ENCODE results near the gene DUS1L. TPM values are rescaled to one million over a fixed set of nuclear protein-coding genes. Genes with fewer than 3 reads are reported as not detected.
A peak's percentile ranks its signal among the peaks of the same experiment; 100 is the strongest.

DUS1L gene
- total RNA-seq, 5 donors from 2014 or later (not counting 1 experiment from before 2014, with no cell fraction given), result 137 to 186 (median 177) TPM

DNA sequence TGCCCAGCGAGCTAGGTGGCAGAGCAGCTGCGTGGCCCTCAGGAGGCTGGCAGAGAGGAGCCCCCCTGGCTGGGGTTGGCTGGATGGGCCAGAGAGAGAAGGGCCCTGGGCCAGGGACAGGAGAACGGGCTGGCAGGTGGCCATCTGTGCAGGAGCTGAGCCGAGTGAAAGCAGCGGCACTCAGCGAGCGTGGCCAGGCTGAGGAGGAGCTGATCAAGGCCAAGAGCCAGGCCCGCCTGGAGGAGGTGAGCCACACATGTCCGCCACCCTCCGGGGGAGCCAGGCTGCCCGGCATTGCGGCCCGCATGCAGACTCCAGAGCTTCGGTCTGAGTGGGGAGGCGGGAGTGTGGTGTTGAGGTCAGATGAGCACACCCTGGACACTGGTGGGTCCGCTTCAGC, 36.2 kb downstream of the DUS1L start:
- DNase-seq, result no peak
- WGBS (ENCODE audit: insufficient coverage), result over 99% methylated on average over 16 of the region's 16 CpGs
- peak overlapping the region; percentile 54 to 87 (median 58) for H3K4me3 Mint-ChIP-seq
- CTCF ChIA-PET, result interaction anchor here in 1 of 2 donors (1.3 kb wide), 1 partner anchor 116 kb away, joined by 3 read pairs; no protein-coding TSS in a partner anchor
- Histone ChIP-seq H3K36me3 (ENCODE audit: control insufficient read depth in 2 of 2, extremely low read depth in 1 of 2, insufficient read depth in 1 of 2, low read length in 1 of 2) (peaks cover 0 to 7% of the 10 kb centered on the region in 2 donors), H3K9me3 (no peaks in the 10 kb centered on the region), H3K27me3 (replicated peaks in 1 of 2; ENCODE audit: control insufficient read depth in 2 of 2, extremely low read depth in 1 of 2, insufficient read depth in 2 of 2, low read length in 1 of 2) (peaks cover 0 to 15% of the 10 kb centered on the region in 2 experiments), H3K27ac (ENCODE audit: low read length) (no peak overlapping the region), H3K4me3 (ENCODE audit: control insufficient read depth in 1 of 2, extremely low read depth in 1 of 2, low read length in 1 of 2) (no peak overlapping the region), H3K4me1 (ENCODE audit: control insufficient read depth in 1 of 2, extremely low read depth in 1 of 2, insufficient read depth in 2 of 2, low read length in 2 of 2) (peaks cover 2 to 35% of the 10 kb centered on the region in 2 experiments)
- H3K36me3 Mint-ChIP-seq, result no peaks in the 10 kb centered on the region
- no peak for ATAC-seq (replicated peaks in 1 of 4)
- H3K9me3 Mint-ChIP-seq, result no peaks in the 10 kb centered on the region
- POLR2A ChIA-PET, result no interaction called here
- H3K27ac Mint-ChIP-seq, result no peak overlapping the region
- no peaks in the 10 kb centered on the region for H3K27me3 Mint-ChIP-seq
- peaks cover 5 to 16% (median 10%) of the 10 kb centered on the region in 3 donors for H3K4me1 Mint-ChIP-seq

DNA sequence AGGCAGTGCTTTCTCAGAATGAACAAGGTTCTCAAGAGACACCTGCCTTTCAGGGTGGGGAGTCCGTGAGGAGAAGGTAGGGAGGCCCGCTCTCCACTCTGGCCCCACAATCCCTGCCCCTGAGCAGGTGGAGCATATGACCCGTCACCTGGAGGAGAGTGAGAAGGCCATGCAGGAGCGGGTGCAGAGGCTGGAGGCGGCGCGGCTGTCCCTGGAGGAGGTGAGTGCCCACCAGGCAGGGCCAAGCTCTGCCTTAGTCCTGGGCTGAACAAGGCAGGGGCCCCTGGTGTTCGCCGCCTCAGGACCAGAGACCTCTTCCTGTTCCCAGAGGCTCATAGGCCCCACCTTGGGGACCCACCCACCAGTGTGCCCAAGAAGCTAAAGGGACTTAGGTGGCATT, 36.6 kb downstream of the DUS1L start:
- ATAC-seq (replicated peaks in 1 of 4) (no peak), DNase-seq (no peak)
- H3K9me3 ChIP-seq, result no peaks in the 10 kb centered on the region
- peak overlapping the region in 2 of 3 donors; percentile 24 to 87 for H3K4me3 Mint-ChIP-seq
- H3K9me3 Mint-ChIP-seq, result no peaks in the 10 kb centered on the region
- H3K27me3 Mint-ChIP-seq, result no peaks in the 10 kb centered on the region
- H3K4me3 ChIP-seq (ENCODE audit: control insufficient read depth in 1 of 2, extremely low read depth in 1 of 2, low read length in 1 of 2), result no peak overlapping the region
- peaks cover 4 to 40% of the 10 kb centered on the region in 2 experiments for H3K4me1 ChIP-seq (ENCODE audit: control insufficient read depth in 1 of 2, extremely low read depth in 1 of 2, insufficient read depth in 2 of 2, low read length in 2 of 2)
- ChIA-PET CTCF (interaction anchor here in 1 of 2 donors (0.5 to 1.3 kb wide), 2 partner anchors 117 to 157 kb away, joined by 3 to 4 read pairs; no protein-coding TSS in a partner anchor), POLR2A (no interaction called here)
- H3K27ac ChIP-seq (ENCODE audit: low read length), result no peak overlapping the region
- H3K27me3 ChIP-seq (replicated peaks in 1 of 2; ENCODE audit: control insufficient read depth in 2 of 2, extremely low read depth in 1 of 2, insufficient read depth in 2 of 2, low read length in 1 of 2), result peaks cover 0 to 19% of the 10 kb centered on the region in 2 experiments
- peaks cover 0 to 7% of the 10 kb centered on the region in 2 donors for H3K36me3 ChIP-seq (ENCODE audit: control insufficient read depth in 2 of 2, extremely low read depth in 1 of 2, insufficient read depth in 1 of 2, low read length in 1 of 2)
- no peaks in the 10 kb centered on the region for H3K36me3 Mint-ChIP-seq
- H3K4me1 Mint-ChIP-seq, result peaks cover 7 to 20% (median 14%) of the 10 kb centered on the region in 3 donors
- 96% methylated on average over 8 of the region's 9 CpGs for WGBS (ENCODE audit: insufficient coverage)
- H3K27ac Mint-ChIP-seq, result no peak overlapping the region

DNA sequence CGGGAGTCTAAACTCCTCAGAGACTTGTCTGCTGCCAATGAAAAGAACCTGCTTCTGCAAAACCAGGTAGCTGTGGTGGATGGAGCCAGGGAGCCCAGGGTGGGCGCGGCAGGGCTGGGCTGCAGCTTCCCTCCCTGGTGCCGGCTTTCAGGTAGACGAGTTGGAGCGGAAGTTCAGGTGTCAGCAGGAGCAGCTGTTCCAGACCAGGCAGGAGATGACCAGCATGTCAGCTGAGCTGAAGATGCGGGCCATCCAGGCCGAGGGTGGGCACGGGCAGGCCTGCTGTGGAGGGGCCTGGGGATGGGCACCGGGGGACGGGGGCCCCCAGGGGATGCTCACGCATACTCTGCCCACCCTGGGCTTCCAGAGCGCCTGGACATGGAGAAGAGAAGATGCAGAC, 37.4 kb downstream of the DUS1L start:
- Mint-ChIP-seq H3K27me3 (no peaks in the 10 kb centered on the region), H3K4me1 (peaks cover 10 to 23% (median 17%) of the 10 kb centered on the region in 3 donors), H3K4me3 (no peak overlapping the region), H3K27ac (no peak overlapping the region), H3K9me3 (no peaks in the 10 kb centered on the region), H3K36me3 (no peaks in the 10 kb centered on the region)
- ChIA-PET POLR2A (no interaction called here), CTCF (interaction anchor here (0.6 to 0.9 kb wide), 3 partner anchors 9 to 127 kb away, joined by 3 read pairs; partner anchors contain the start of genes DCXR (in 1 of the 2) and FASN (in 1 of the 2))
- H3K27ac ChIP-seq (ENCODE audit: low read length), result no peak overlapping the region
- peaks cover 0 to 19% of the 10 kb centered on the region in 2 experiments for H3K27me3 ChIP-seq (replicated peaks in 1 of 2; ENCODE audit: control insufficient read depth in 2 of 2, extremely low read depth in 1 of 2, insufficient read depth in 2 of 2, low read length in 1 of 2)
- peaks cover 7 to 46% of the 10 kb centered on the region in 2 experiments for H3K4me1 ChIP-seq (ENCODE audit: control insufficient read depth in 1 of 2, extremely low read depth in 1 of 2, insufficient read depth in 2 of 2, low read length in 2 of 2)
- peaks cover 0 to 7% of the 10 kb centered on the region in 2 donors for H3K36me3 ChIP-seq (ENCODE audit: control insufficient read depth in 2 of 2, extremely low read depth in 1 of 2, insufficient read depth in 1 of 2, low read length in 1 of 2)
- no peak overlapping the region for H3K4me3 ChIP-seq (ENCODE audit: control insufficient read depth in 1 of 2, extremely low read depth in 1 of 2, low read length in 1 of 2)
- 100% methylated on average over 10 of the region's 13 CpGs for WGBS (ENCODE audit: insufficient coverage)
- H3K9me3 ChIP-seq, result no peaks in the 10 kb centered on the region
- ATAC-seq (replicated peaks in 1 of 4) (no peak), DNase-seq (no peak)

DNA sequence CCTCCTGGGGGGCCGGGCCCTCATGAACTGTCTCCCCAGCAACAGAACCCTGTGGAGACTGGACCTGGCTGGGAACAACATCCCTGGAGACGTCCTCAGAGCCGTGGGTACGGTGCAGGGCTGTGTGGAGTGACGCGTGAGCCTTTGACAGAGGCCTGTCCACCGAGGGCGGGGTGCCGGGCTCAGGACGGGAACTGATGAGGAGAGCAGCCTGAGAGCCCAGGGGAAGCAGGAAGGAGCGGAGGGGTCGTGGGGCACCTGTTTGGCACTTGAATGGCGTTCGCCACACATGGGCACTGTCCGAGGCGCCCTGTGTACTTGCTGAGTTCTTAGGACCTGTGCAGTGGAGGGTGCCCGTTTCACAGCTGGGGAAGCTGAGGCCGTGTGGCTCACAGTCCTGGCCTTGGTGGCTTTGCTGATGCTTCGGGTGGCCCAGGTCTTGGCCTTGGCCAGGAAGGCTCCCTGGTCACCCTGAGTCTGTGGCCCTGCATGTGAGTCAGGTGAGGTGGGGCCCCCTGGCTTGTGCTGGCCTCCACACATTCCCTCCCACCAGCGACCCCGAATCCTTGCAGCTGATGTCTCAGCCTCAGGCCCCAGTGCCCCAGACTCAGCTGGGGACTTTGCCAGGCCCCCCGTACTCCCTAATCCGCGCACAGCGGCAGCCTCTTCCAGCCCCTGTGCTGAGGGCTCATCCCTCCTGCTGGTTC, 40.0 kb downstream of the DUS1L start:
- peak overlapping the region; percentile 4 to 42 (median 41) for H3K4me3 Mint-ChIP-seq
- H3K4me1 Mint-ChIP-seq, result peaks cover 19 to 36% (median 26%) of the 10 kb centered on the region in 3 donors
- Histone ChIP-seq H3K4me1 (ENCODE audit: control insufficient read depth in 1 of 2, extremely low read depth in 1 of 2, insufficient read depth in 2 of 2, low read length in 2 of 2) (peaks cover 14 to 50% of the 10 kb centered on the region in 2 experiments), H3K4me3 (ENCODE audit: control insufficient read depth in 1 of 2, extremely low read depth in 1 of 2, low read length in 1 of 2) (no peak overlapping the region), H3K9me3 (no peaks in the 10 kb centered on the region), H3K36me3 (ENCODE audit: control insufficient read depth in 2 of 2, extremely low read depth in 1 of 2, insufficient read depth in 1 of 2, low read length in 1 of 2) (peaks cover 0 to 7% of the 10 kb centered on the region in 2 donors), H3K27ac (ENCODE audit: low read length) (no peak overlapping the region), H3K27me3 (replicated peaks in 1 of 2; ENCODE audit: control insufficient read depth in 2 of 2, extremely low read depth in 1 of 2, insufficient read depth in 2 of 2, low read length in 1 of 2) (peaks cover 0 to 11% of the 10 kb centered on the region in 2 experiments)
- ChIA-PET POLR2A (interaction anchor here in 1 of 2 donors (0.6 kb wide), 1 partner anchor 270 kb away, joined by 3 read pairs; no protein-coding TSS in a partner anchor), CTCF (no interaction called here)
- no peak for ATAC-seq (replicated peaks in 1 of 4)
- WGBS (ENCODE audit: insufficient coverage), result 95% methylated on average over 25 of the region's 25 CpGs
- no peaks in the 10 kb centered on the region for H3K36me3 Mint-ChIP-seq
- no peaks in the 10 kb centered on the region for H3K9me3 Mint-ChIP-seq
- DNase-seq, result no peak
- no peaks in the 10 kb centered on the region for H3K27me3 Mint-ChIP-seq
- no peak overlapping the region for H3K27ac Mint-ChIP-seq

DNA sequence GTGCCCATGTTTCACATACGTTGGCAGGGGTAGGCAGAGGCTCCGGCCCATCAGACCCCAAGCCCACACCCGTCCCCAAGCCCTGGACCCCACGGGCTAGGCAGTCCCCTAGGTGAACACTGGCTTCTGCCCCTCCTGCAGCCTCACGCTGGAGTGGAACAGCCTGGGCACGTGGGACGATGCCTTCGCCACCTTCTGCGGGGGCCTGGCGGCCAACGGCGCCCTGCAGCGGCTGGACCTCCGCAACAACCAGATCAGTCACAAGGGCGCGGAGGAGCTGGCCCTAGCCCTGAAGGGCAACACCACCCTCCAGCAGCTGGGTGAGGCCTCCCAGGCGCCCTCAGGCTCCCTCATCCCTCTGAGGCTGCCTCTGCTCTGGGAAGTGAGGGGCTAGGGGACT, 40.7 kb downstream of the DUS1L start:
- Histone ChIP-seq H3K27ac (ENCODE audit: low read length) (no peak overlapping the region), H3K4me1 (ENCODE audit: control insufficient read depth in 1 of 2, extremely low read depth in 1 of 2, insufficient read depth in 2 of 2, low read length in 2 of 2) (peaks cover 12 to 50% of the 10 kb centered on the region in 2 experiments), H3K9me3 (no peaks in the 10 kb centered on the region), H3K4me3 (ENCODE audit: control insufficient read depth in 1 of 2, extremely low read depth in 1 of 2, low read length in 1 of 2) (no peak overlapping the region), H3K27me3 (replicated peaks in 1 of 2; ENCODE audit: control insufficient read depth in 2 of 2, extremely low read depth in 1 of 2, insufficient read depth in 2 of 2, low read length in 1 of 2) (peaks cover 0 to 10% of the 10 kb centered on the region in 2 experiments), H3K36me3 (ENCODE audit: control insufficient read depth in 2 of 2, extremely low read depth in 1 of 2, insufficient read depth in 1 of 2, low read length in 1 of 2) (peaks cover 0 to 7% of the 10 kb centered on the region in 2 donors)
- 98% methylated on average over 14 of the region's 17 CpGs for WGBS (ENCODE audit: insufficient coverage)
- peaks cover 19 to 34% (median 24%) of the 10 kb centered on the region in 3 donors for H3K4me1 Mint-ChIP-seq
- H3K9me3 Mint-ChIP-seq, result no peaks in the 10 kb centered on the region
- H3K27me3 Mint-ChIP-seq, result no peaks in the 10 kb centered on the region
- H3K36me3 Mint-ChIP-seq, result no peaks in the 10 kb centered on the region
- ChIA-PET POLR2A (no interaction called here), CTCF (no interaction called here)
- DNase-seq (no peak), ATAC-seq (replicated peaks in 1 of 4) (no peak)
- H3K4me3 Mint-ChIP-seq, result no peak overlapping the region
- no peak overlapping the region for H3K27ac Mint-ChIP-seq

DNA sequence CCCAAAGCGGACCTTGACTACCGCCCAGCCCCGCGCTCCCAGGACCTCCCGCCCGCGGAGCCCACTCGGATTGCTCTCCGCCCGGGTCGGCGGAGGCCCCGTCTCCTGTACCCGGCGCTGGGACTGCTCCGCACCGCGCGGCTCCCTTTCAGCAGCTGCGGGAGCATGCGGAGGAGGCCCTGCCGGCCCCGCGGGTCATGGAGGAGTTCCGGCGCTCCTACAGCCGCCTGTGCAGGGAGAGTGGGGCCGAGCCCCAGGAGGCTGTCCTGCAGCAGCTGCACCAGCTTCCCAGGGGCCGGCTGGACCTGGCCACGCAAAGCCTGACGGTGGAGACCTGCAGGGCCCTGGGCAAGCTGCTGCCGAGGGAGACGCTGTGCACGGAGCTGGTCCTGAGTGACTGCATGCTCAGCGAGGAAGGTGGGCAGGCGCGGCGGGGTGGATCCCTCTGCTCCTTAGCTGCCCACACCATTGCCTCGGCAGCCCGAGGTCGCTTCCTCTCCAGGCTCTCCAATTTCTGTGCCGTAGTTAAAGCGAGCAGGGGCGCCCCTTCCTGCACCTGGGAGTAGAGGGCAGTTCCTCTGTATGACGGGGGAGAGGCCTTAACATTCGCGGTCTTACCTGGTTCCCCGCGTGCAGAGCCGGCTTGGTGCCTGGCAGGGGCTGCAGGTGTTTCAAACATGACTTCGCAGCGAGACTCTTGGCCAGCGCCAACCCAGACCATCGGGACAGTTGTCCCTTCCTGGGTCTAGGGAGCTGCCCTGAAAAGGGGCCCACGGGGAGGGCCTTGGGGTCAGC, 42.0 kb downstream of the DUS1L start:
- Histone ChIP-seq H3K4me1 (ENCODE audit: control insufficient read depth in 1 of 2, extremely low read depth in 1 of 2, insufficient read depth in 2 of 2, low read length in 2 of 2) (peaks cover 12 to 42% of the 10 kb centered on the region in 2 experiments), H3K27me3 (replicated peaks in 1 of 2; ENCODE audit: control insufficient read depth in 2 of 2, extremely low read depth in 1 of 2, insufficient read depth in 2 of 2, low read length in 1 of 2) (peaks cover 0 to 6% of the 10 kb centered on the region in 2 experiments), H3K4me3 (ENCODE audit: control insufficient read depth in 1 of 2, extremely low read depth in 1 of 2, low read length in 1 of 2) (peak overlapping the region; percentile 67 to 74), H3K27ac (ENCODE audit: low read length) (no peak overlapping the region), H3K36me3 (ENCODE audit: control insufficient read depth in 2 of 2, extremely low read depth in 1 of 2, insufficient read depth in 1 of 2, low read length in 1 of 2) (peaks cover 0 to 13% of the 10 kb centered on the region in 2 donors), H3K9me3 (no peaks in the 10 kb centered on the region)
- CTCF ChIA-PET, result interaction anchor here in 1 of 2 donors (0.7 to 4.3 kb wide), 4 partner anchors 14 to 126 kb away, joined by 4 to 26 read pairs (median 13); partner anchors contain the start of gene DCXR
- ATAC-seq (replicated peaks in 1 of 4) (peak in 2 of 4 experiments; percentile 0 to 2), DNase-seq (peak in 5 of 35 experiments; percentile 12 to 34 (median 13))
- peak overlapping the region; percentile 70 to 80 (median 72) for H3K4me3 Mint-ChIP-seq
- POLR2A ChIA-PET, result no interaction called here
- H3K36me3 Mint-ChIP-seq, result no peaks in the 10 kb centered on the region
- WGBS (ENCODE audit: insufficient coverage), result 1% methylated on average over 46 of the region's 55 CpGs
- peaks cover 14 to 31% (median 19%) of the 10 kb centered on the region in 3 donors for H3K4me1 Mint-ChIP-seq
- H3K9me3 Mint-ChIP-seq, result no peaks in the 10 kb centered on the region
- no peak overlapping the region for H3K27ac Mint-ChIP-seq
- no peaks in the 10 kb centered on the region for H3K27me3 Mint-ChIP-seq
